T-cell (primary cell): ENCODE data around the gene KREMEN1. TPM values are rescaled to one million over a fixed set of nuclear protein-coding genes. Genes with fewer than 3 reads are reported as not detected.

Experiments used
- ATAC-seq, 4 experiments: fragments of 200-7000 bp in 3 of 4; fragments of 150-1000 bp in 1 of 4; cut with Tn5 transposase; replicated peaks in 1 of 4; 1 replicate in 3 of 4; 2 replicates in 1 of 4; pipeline ENCODE4 v1.10.0; 2021; ENCODE audit warnings: moderate library complexity in 3 of 4, mild to moderate bottlenecking in 2 of 4, moderate number of reproducible peaks in 1 of 4
- CTCF ChIA-PET, 2 donors: fragments of 300-600 bp; sonication (Branson Sonifier 250); formaldehyde crosslinking; loops; one replicate each; lab custom pipeline; 2022; ENCODE audit warnings: antibody characterized with exemption in 2 of 2; lab: Charles Lee
- POLR2A ChIA-PET, 2 donors: fragments of 300-600 bp; sonication (Branson Sonifier 250); formaldehyde crosslinking; loops; one replicate each; lab custom pipeline; 2022; ENCODE audit warnings: antibody characterized with exemption in 2 of 2; lab: Charles Lee
- DNase-seq, 35 experiments: peaks; one replicate each; pipeline versions ENCODE4 v3.0.0 to v3.0.0-alpha.2; 2013 to 2023
- H3K27ac ChIP-seq: one replicate; pipeline ENCODE4 v1.5.1; 2013; ENCODE audit warnings: low read length
- H3K27me3 ChIP-seq, 2 experiments: replicated peaks in 1 of 2; 1 replicate in 1 of 2; 2 replicates in 1 of 2; pipeline versions ENCODE4 v1.6.1 to v1.7.0; 2013; ENCODE audit warnings: low read length in 1 of 2, mixed read lengths in 1 of 2; ENCODE audit not compliant: control insufficient read depth in 2 of 2, insufficient read depth in 2 of 2; ENCODE audit errors: extremely low read depth in 1 of 2
- H3K36me3 ChIP-seq, 2 donors: 1 replicate in 1 of 2; 2 replicates in 1 of 2; pipeline versions ENCODE4 v1.6.1 to v1.7.0; 2013; ENCODE audit warnings: low read length in 1 of 2; ENCODE audit not compliant: control insufficient read depth in 2 of 2, insufficient read depth in 1 of 2; ENCODE audit errors: extremely low read depth in 1 of 2
- H3K4me1 ChIP-seq, 2 experiments: 1 replicate in 1 of 2; 2 replicates in 1 of 2; pipeline versions ENCODE4 v1.6.1 to v1.7.0; 2013; ENCODE audit warnings: low read length in 2 of 2, mixed read lengths in 1 of 2; ENCODE audit not compliant: insufficient read depth in 2 of 2, control insufficient read depth in 1 of 2; ENCODE audit errors: extremely low read depth in 1 of 2
- H3K4me3 ChIP-seq, 2 donors: 1 replicate in 1 of 2; 2 replicates in 1 of 2; pipeline versions ENCODE4 v1.5.1 to v1.7.0; 2013; ENCODE audit warnings: mild to moderate bottlenecking in 2 of 2, low read length in 1 of 2, moderate library complexity in 1 of 2; ENCODE audit not compliant: control insufficient read depth in 1 of 2; ENCODE audit errors: extremely low read depth in 1 of 2
- H3K9me3 ChIP-seq: 2 replicates; pipeline ENCODE4 v1.7.0; 2013
- H3K27ac Mint-ChIP-seq, 2 donors: one replicate each; pipeline ENCODE4 v1.8.0; 2020 to 2021; ENCODE audit warnings: mild to moderate bottlenecking in 2 of 2, mixed read lengths in 2 of 2
- H3K27me3 Mint-ChIP-seq, 2 donors: one replicate each; pipeline ENCODE4 v1.8.0; 2021 to 2022; ENCODE audit warnings: mixed read lengths in 2 of 2
- H3K36me3 Mint-ChIP-seq: one replicate; pipeline ENCODE4 v1.8.0; 2021; ENCODE audit warnings: mixed read lengths
- H3K4me1 Mint-ChIP-seq, 3 donors: one replicate each; pipeline ENCODE4 v1.8.0; 2020 to 2022; ENCODE audit warnings: mixed read lengths in 3 of 3, mild to moderate bottlenecking in 1 of 3
- H3K4me3 Mint-ChIP-seq, 3 donors: one replicate each; pipeline ENCODE4 v1.8.0; 2020 to 2022; ENCODE audit warnings: mild to moderate bottlenecking in 3 of 3, mixed read lengths in 3 of 3, moderate library complexity in 3 of 3
- H3K9me3 Mint-ChIP-seq, 3 donors: one replicate each; pipeline ENCODE4 v1.8.0; 2020 to 2022; ENCODE audit warnings: mixed read lengths in 3 of 3
- WGBS: methylation state at CpG from one replicate; pipeline ENCODE4 v1.1.5; 2013; ENCODE audit warnings: missing lambda C conversion rate; ENCODE audit not compliant: insufficient coverage; 5-methylcytosine and 5-hydroxymethylcytosine counted together
- total RNA-seq, 35 experiments: library from RNA in 6 of 35; stranded (reverse) in 6 of 35; fragments of 120-200 nt in 1 of 35; gene quantifications; one replicate each; pipeline versions ENCODE4 v1.2.1 to v1.2.4 and lab custom pipeline; 2013 to 2026

KREMEN1 gene
- total RNA-seq, 5 donors from 2014 or later (not counting 1 experiment from before 2014, with no cell fraction given): 0.20 to 0.25 (median 0.20) TPM; not detected in 2

DNA sequence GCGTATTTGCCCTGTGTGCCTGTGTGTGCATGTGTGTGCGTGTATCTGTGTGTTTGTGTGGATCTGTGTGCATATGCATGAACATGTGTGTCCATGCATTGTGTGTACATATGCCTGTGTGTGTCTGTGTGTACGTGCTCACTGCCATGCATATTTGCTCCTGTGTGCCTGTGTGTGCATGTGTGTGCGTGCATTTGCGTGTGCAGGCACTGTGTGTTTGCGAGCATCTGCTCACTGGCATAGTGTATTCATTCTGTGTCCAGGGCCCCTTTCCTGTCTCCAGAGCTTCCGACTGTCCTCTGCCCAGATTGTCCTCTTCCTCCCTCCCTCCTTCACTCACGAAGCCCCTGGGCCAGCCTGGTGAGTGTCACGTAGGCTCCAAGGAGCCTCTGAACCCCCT, 138.6 kb downstream of the KREMEN1 start:
- no peaks in the 10 kb centered on the region for H3K9me3 ChIP-seq
- Mint-ChIP-seq H3K4me3 (no peak overlapping the region), H3K27me3 (peaks cover 7 to 15% of the 10 kb centered on the region in 2 donors), H3K9me3 (no peaks in the 10 kb centered on the region), H3K36me3 (no peaks in the 10 kb centered on the region), H3K27ac (no peak overlapping the region), H3K4me1 (peaks cover 1 to 2% (median 2%) of the 10 kb centered on the region in 3 donors)
- H3K4me3 ChIP-seq: no peak overlapping the region
- no peaks in the 10 kb centered on the region for H3K36me3 ChIP-seq
- ChIA-PET POLR2A (no interaction called here), CTCF (no interaction called here)
- no peak for DNase-seq
- WGBS: 93% methylated on average over 8 of the region's 9 CpGs
- no peak for ATAC-seq
- H3K27ac ChIP-seq: no peak overlapping the region
- H3K4me1 ChIP-seq: peaks cover 0 to 1% of the 10 kb centered on the region in 2 experiments
- peaks cover 0 to 33% of the 10 kb centered on the region in 2 experiments for H3K27me3 ChIP-seq

DNA sequence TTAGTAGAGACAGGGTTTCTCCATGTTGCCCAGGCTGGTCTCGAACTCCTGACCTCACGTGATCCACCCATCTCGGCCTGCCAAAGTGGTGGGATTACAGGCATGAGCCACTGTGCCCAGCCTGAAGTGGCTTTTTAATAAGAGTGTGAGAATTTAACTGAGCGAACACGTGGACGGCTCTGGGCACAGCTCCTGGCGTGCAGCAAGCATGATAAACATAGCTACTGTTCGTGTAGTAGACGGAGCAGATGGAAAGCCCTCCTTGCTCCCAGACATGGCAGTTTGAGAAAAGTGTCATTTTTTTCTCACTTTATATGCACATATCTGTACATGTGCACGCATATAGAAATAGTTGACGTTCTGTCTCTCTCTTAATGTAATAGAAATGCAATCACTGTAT, 139.9 kb downstream of the KREMEN1 start:
- CTCF ChIA-PET: interaction anchor here in 1 of 2 donors (0.5 kb wide), 1 partner anchor 35 kb away, joined by 4 read pairs; no protein-coding TSS in a partner anchor

GRCh38 chr22:29213493-29213892, 140.7 kb downstream of the KREMEN1 start:
- ATAC-seq (no peak), DNase-seq (no peak)
- POLR2A ChIA-PET: interaction anchor here in 1 of 2 donors (0.6 kb wide), 1 partner anchor 216 kb away, joined by 6 read pairs; no protein-coding TSS in a partner anchor
- Histone ChIP-seq H3K27me3 (peaks cover 0 to 14% of the 10 kb centered on the region in 2 experiments), H3K4me1 (no peaks in the 10 kb centered on the region), H3K4me3 (no peak overlapping the region), H3K27ac (no peak overlapping the region), H3K9me3 (no peaks in the 10 kb centered on the region), H3K36me3 (no peaks in the 10 kb centered on the region)
- CTCF ChIA-PET: no interaction called here
- Mint-ChIP-seq H3K4me1 (no peaks in the 10 kb centered on the region), H3K4me3 (no peak overlapping the region), H3K27me3 (peaks cover 0 to 4% of the 10 kb centered on the region in 2 donors), H3K36me3 (no peaks in the 10 kb centered on the region), H3K27ac (no peak overlapping the region), H3K9me3 (no peaks in the 10 kb centered on the region)
- WGBS: 70% methylated on average over 2 of the region's 9 CpGs

More for the DNA sequence above, 139.9 kb downstream of the KREMEN1 start:
- Histone ChIP-seq H3K4me3 (no peak overlapping the region), H3K36me3 (no peaks in the 10 kb centered on the region), H3K27ac (no peak overlapping the region), H3K4me1 (no peaks in the 10 kb centered on the region), H3K9me3 (no peaks in the 10 kb centered on the region), H3K27me3 (peaks cover 0 to 21% of the 10 kb centered on the region in 2 experiments)
- Mint-ChIP-seq H3K4me1 (no peaks in the 10 kb centered on the region), H3K36me3 (no peaks in the 10 kb centered on the region), H3K27me3 (peaks cover 0 to 4% of the 10 kb centered on the region in 2 donors), H3K9me3 (no peaks in the 10 kb centered on the region), H3K27ac (no peak overlapping the region), H3K4me3 (no peak overlapping the region)
- DNase-seq: no peak
- no peak for ATAC-seq
- 67% methylated on average over 5 of the region's 11 CpGs for WGBS
- POLR2A ChIA-PET: interaction anchor here in 1 of 2 donors (0.6 kb wide), 1 partner anchor 215 kb away, joined by 6 read pairs; no protein-coding TSS in a partner anchor

DNA sequence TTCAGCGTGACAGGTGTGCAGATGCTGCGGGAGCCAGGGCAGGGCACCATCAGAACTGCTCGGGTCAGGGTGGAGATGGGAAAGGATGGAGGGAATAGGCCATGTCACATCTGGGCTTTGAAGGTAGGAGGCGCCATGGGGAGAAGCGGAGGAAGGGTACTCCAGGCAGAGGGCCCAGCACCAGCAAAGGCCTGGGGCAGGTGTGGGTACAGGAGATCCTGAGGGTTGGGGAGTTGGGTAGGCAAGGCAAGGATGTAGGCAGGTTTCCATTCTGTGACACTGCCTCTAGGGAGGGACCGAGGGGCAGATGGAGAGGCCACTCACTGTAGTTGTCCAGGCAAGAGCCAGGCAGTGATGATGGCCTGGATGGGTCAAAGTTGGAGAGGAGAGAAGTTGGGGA, 141.4 kb downstream of the KREMEN1 start:
- Histone ChIP-seq H3K4me3 (no peak overlapping the region), H3K9me3 (no peaks in the 10 kb centered on the region), H3K27me3 (peaks cover 0 to 7% of the 10 kb centered on the region in 2 experiments), H3K27ac (no peak overlapping the region), H3K4me1 (no peaks in the 10 kb centered on the region), H3K36me3 (no peaks in the 10 kb centered on the region)
- WGBS: 94% methylated on average over 6 of the region's 6 CpGs
- H3K4me1 Mint-ChIP-seq: no peaks in the 10 kb centered on the region
- H3K36me3 Mint-ChIP-seq: no peaks in the 10 kb centered on the region
- peaks cover 0 to 2% of the 10 kb centered on the region in 2 donors for H3K27me3 Mint-ChIP-seq
- H3K9me3 Mint-ChIP-seq: no peaks in the 10 kb centered on the region
- no peak overlapping the region for H3K4me3 Mint-ChIP-seq
- ChIA-PET CTCF (no interaction called here), POLR2A (no interaction called here)
- DNase-seq: no peak
- ATAC-seq: no peak
- H3K27ac Mint-ChIP-seq: no peak overlapping the region

DNA sequence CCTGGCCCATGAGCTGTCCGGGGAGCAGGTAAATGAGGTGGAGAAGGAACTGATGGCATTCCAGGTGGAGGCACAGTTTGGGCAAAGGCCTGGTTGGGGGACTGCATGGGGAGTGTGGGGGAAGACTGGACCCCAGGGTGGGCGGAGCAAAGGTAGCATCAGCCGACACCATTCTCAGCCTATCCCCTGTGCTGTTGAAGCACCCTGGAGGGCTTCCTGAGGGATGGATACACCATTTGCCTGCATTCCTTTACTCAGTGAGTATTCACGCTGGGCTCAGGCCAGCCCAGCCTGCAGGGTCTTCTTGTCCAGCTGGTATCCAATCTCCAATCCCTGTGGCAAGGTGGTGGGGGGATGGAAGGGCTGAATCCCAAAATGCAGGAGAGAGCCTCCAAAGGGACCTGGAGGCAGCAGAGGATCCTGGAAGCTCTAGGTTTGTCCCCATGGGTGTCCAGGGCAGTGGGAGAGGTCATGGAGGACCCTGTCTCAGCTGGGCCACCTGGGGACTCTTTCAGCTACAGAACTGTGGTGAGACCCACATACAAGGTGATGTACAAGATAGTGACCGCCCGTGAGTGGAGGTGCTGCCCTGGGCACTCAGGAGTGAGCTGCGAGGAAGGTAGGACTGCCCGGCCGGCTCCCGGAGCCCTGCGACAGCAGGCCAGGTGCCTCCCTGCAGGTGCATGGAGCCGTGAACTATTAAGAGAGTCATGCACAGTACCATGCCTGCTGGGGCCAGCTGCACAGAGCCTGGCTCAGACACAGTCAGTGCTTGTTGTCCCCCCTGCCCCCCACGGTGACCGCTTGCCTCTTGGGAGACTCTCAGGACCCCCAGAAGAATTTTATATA, 142.4 kb downstream of the KREMEN1 start:
- Mint-ChIP-seq H3K4me3 (no peak overlapping the region), H3K27ac (no peak overlapping the region), H3K36me3 (no peaks in the 10 kb centered on the region), H3K27me3 (no peaks in the 10 kb centered on the region), H3K9me3 (no peaks in the 10 kb centered on the region), H3K4me1 (no peaks in the 10 kb centered on the region)
- Histone ChIP-seq H3K27ac (no peak overlapping the region), H3K9me3 (no peaks in the 10 kb centered on the region), H3K27me3 (peaks cover 0 to 2% of the 10 kb centered on the region in 2 experiments), H3K4me3 (no peak overlapping the region), H3K4me1 (no peaks in the 10 kb centered on the region), H3K36me3 (no peaks in the 10 kb centered on the region)
- POLR2A ChIA-PET: interaction anchor here in 1 of 2 donors (0.8 kb wide), 1 partner anchor 303 kb away, joined by 3 read pairs; no protein-coding TSS in a partner anchor
- CTCF ChIA-PET: no interaction called here
- no peak for ATAC-seq
- WGBS: 85% methylated on average over 11 of the region's 14 CpGs
- DNase-seq: no peak

- no peak overlapping the region for H3K4me3 Mint-ChIP-seq
- Histone ChIP-seq H3K27ac (no peak overlapping the region), H3K4me3 (no peak overlapping the region), H3K27me3 (peaks cover 0 to 2% of the 10 kb centered on the region in 2 experiments), H3K9me3 (no peaks in the 10 kb centered on the region), H3K36me3 (no peaks in the 10 kb centered on the region), H3K4me1 (no peaks in the 10 kb centered on the region)
- no peaks in the 10 kb centered on the region for H3K9me3 Mint-ChIP-seq
- DNase-seq (no peak), ATAC-seq (no peak)
- 71% methylated on average over 12 of the region's 14 CpGs for WGBS
- no peak overlapping the region for H3K27ac Mint-ChIP-seq
- no peaks in the 10 kb centered on the region for H3K4me1 Mint-ChIP-seq
- no peaks in the 10 kb centered on the region for H3K27me3 Mint-ChIP-seq
- POLR2A ChIA-PET: interaction anchor here in 1 of 2 donors (0.8 kb wide), 1 partner anchor 304 kb away, joined by 3 read pairs; no protein-coding TSS in a partner anchor
- H3K36me3 Mint-ChIP-seq: no peaks in the 10 kb centered on the region
- CTCF ChIA-PET: no interaction called here
Observed at GRCh38 chr22:29216011-29216872, 143.4 kb downstream of the KREMEN1 start.
